H1 (cell line): ENCODE results near the gene CCS. TPM values are rescaled to one million over a fixed set of nuclear protein-coding genes. Genes with fewer than 3 reads are reported as not detected.

Source experiments
- CTCF ChIA-PET: fragments of 300-600 bp; sonication (Branson Sonifier 250); formaldehyde crosslinking; loops from one replicate; lab custom pipeline; 2021; ENCODE audit not compliant: partially characterized antibody; lab: Charles Lee
- POLR2A ChIA-PET: fragments of 300-600 bp; sonication (Branson Sonifier 250); formaldehyde crosslinking; loops from one replicate; lab custom pipeline; 2021; ENCODE audit warnings: inconsistent platforms; ENCODE audit not compliant: partially characterized antibody; lab: Charles Lee
- DNase-seq, 2 experiments: peaks; one replicate each; pipeline versions ENCODE4 v3.0.0 to v3.0.0-alpha.2; 2010 to 2022; ENCODE audit warnings: low spot score in 2 of 2, low read depth in 1 of 2, mixed read lengths in 1 of 2
- FAIRE-seq: peaks from 2 replicates; lab custom pipeline; 2011; peaks lifted over from hg19 to GRCh38; lab: Jason Lieb, UNC
- H2AFZ ChIP-seq: 2 replicates; pipeline ENCODE4 v1.8.1; 2012; ENCODE audit warnings: low read length, inconsistent platforms
- H2AK5ac ChIP-seq: 2 replicates; pipeline ENCODE4 v1.6.1; 2013; ENCODE audit warnings: low read depth, low read length
- H2BK120ac ChIP-seq: replicated peaks from 2 replicates; pipeline ENCODE3; 2013; ENCODE audit warnings: low read depth, low read length, inconsistent platforms
- H2BK12ac ChIP-seq: 2 replicates; pipeline ENCODE4 v1.6.1; 2013; ENCODE audit warnings: low read depth, low read length
- H2BK15ac ChIP-seq: 2 replicates; pipeline ENCODE4 v1.6.1; 2013; ENCODE audit warnings: low read length
- H2BK20ac ChIP-seq: 2 replicates; pipeline ENCODE4 v1.6.1; 2013; ENCODE audit warnings: low read length
- H2BK5ac ChIP-seq: 2 replicates; pipeline ENCODE4 v1.6.1; 2013; ENCODE audit warnings: low read depth, low read length
- H3K14ac ChIP-seq: 2 replicates; pipeline ENCODE4 v1.6.1; 2013; ENCODE audit warnings: inconsistent platforms; ENCODE audit not compliant: insufficient read length
- H3K18ac ChIP-seq: 2 replicates; pipeline ENCODE4 v1.6.1; 2013; ENCODE audit warnings: low read length; ENCODE audit errors: extremely low read depth
- H3K23ac ChIP-seq: 2 replicates; pipeline ENCODE4 v1.6.1; 2013; ENCODE audit warnings: inconsistent platforms; ENCODE audit not compliant: insufficient read length
- H3K23me2 ChIP-seq: 2 replicates; pipeline ENCODE4 v1.6.1; 2013; ENCODE audit warnings: low read depth, low read length
- H3K27ac ChIP-seq: 2 replicates; pipeline ENCODE4 v1.6.1; 2011; ENCODE audit warnings: low read depth, low read length, inconsistent platforms
- H3K27me3 ChIP-seq, 4 experiments: replicated peaks in 1 of 4; 1 replicate in 1 of 4; 2 replicates in 3 of 4; pipeline versions ENCODE4 v1.6.1 to v1.8.1; 2011 to 2013; ENCODE audit warnings: low read length in 3 of 4, mild to moderate bottlenecking in 3 of 4, inconsistent platforms in 2 of 4, mixed read lengths in 2 of 4, moderate library complexity in 1 of 4; ENCODE audit not compliant: control insufficient read depth in 3 of 4, insufficient read depth in 3 of 4; ENCODE audit errors: extremely low read depth in 1 of 4
- H3K36me3 ChIP-seq, 4 experiments: 2 replicates each; pipeline versions ENCODE4 v1.6.1 to v1.8.1; 2011 to 2013; ENCODE audit warnings: mild to moderate bottlenecking in 4 of 4, low read length in 3 of 4, moderate library complexity in 2 of 4, control low read depth in 1 of 4, inconsistent platforms in 1 of 4; ENCODE audit not compliant: insufficient read depth in 4 of 4, control insufficient read depth in 2 of 4
- H3K4ac ChIP-seq: replicated peaks from 2 replicates; pipeline ENCODE3; 2013; ENCODE audit warnings: low read length, low read depth, mixed read lengths, inconsistent platforms; ENCODE audit not compliant: insufficient read length
- H3K4me1 ChIP-seq, 4 experiments: replicated peaks in 1 of 4; 1 replicate in 1 of 4; 2 replicates in 3 of 4; pipeline versions ENCODE4 v1.6.1 to v1.8.1; 2011 to 2013; ENCODE audit warnings: low read length in 3 of 4, inconsistent platforms in 2 of 4, mixed read lengths in 1 of 4; ENCODE audit not compliant: insufficient read depth in 4 of 4, control insufficient read depth in 3 of 4
- H3K4me2 ChIP-seq, 2 experiments: 2 replicates each; pipeline versions ENCODE4 v1.6.1 to v1.8.1; 2011 to 2013; ENCODE audit warnings: low read depth in 2 of 2, low read length in 2 of 2, control low read depth in 1 of 2, inconsistent platforms in 1 of 2, mild to moderate bottlenecking in 1 of 2; ENCODE audit not compliant: insufficient read depth in 1 of 2
- H3K4me3 ChIP-seq, 4 experiments: fragments of 200-600, 300-600 bp in 1 of 4; sonication (generic), shearing (Covaris generic), sonication (Bioruptor Twin) in 1 of 4; 2 replicates each; pipeline versions ENCODE4 v1.5.1 to v1.8.1; 2011 to 2016; ENCODE audit warnings: low read length in 4 of 4, low read depth in 3 of 4, control low read depth in 2 of 4, inconsistent platforms in 2 of 4, mild to moderate bottlenecking in 2 of 4, mixed read lengths in 1 of 4, moderate library complexity in 1 of 4; ENCODE audit not compliant: insufficient read depth in 2 of 4; ENCODE audit errors: extremely low read depth in 1 of 4
- H3K56ac ChIP-seq: replicated peaks from 2 replicates; pipeline ENCODE3; 2013; ENCODE audit warnings: low read depth, mild to moderate bottlenecking, mixed read lengths, low read length, inconsistent platforms; ENCODE audit not compliant: insufficient read length
- H3K79me1 ChIP-seq: 2 replicates; pipeline ENCODE4 v1.6.1; 2013; ENCODE audit warnings: low read depth, low read length, control low read depth
- H3K79me2 ChIP-seq, 2 experiments: 2 replicates each; pipeline versions ENCODE4 v1.6.1 to v1.8.1; 2012 to 2013; ENCODE audit warnings: low read length in 2 of 2, mild to moderate bottlenecking in 2 of 2, inconsistent platforms in 1 of 2; ENCODE audit not compliant: insufficient read depth in 2 of 2, control insufficient read depth in 1 of 2
- H3K9ac ChIP-seq, 4 experiments: replicated peaks in 1 of 4; 1 replicate in 1 of 4; 2 replicates in 3 of 4; pipeline versions ENCODE4 v1.6.1 to v1.8.1; 2011 to 2013; ENCODE audit warnings: low read depth in 3 of 4, low read length in 3 of 4, control low read depth in 2 of 4, mild to moderate bottlenecking in 2 of 4, moderate library complexity in 2 of 4, inconsistent platforms in 1 of 4; ENCODE audit errors: extremely low read depth in 1 of 4
- H3K9me3 ChIP-seq, 2 experiments: 2 replicates each; pipeline versions ENCODE4 v1.6.1 to v1.8.1; 2012 to 2013; ENCODE audit warnings: mild to moderate bottlenecking in 2 of 2, moderate library complexity in 2 of 2, control low read depth in 1 of 2, inconsistent platforms in 1 of 2, low read depth in 1 of 2, low read length in 1 of 2, mixed read lengths in 1 of 2; ENCODE audit not compliant: insufficient read depth in 2 of 2
- H4K20me1 ChIP-seq, 2 experiments: replicated peaks in 1 of 2; 2 replicates each; pipeline versions ENCODE3 to v1.8.1; 2011 to 2013; ENCODE audit warnings: inconsistent platforms in 2 of 2, low read length in 2 of 2, mild to moderate bottlenecking in 1 of 2; ENCODE audit not compliant: insufficient read depth in 2 of 2, control insufficient read depth in 1 of 2
- H4K5ac ChIP-seq: 2 replicates; pipeline ENCODE4 v1.6.1; 2013; ENCODE audit warnings: low read length, low read depth, mixed read lengths, inconsistent platforms; ENCODE audit not compliant: insufficient read length
- H4K8ac ChIP-seq: 2 replicates; pipeline ENCODE4 v1.8.0; 2013; ENCODE audit warnings: mild to moderate bottlenecking, moderate library complexity, low read length, inconsistent platforms; ENCODE audit not compliant: insufficient read depth; ENCODE audit errors: extremely low read depth
- H4K91ac ChIP-seq: replicated peaks from 2 replicates; pipeline ENCODE3; 2013; ENCODE audit warnings: low read length, mixed read lengths, inconsistent platforms; ENCODE audit not compliant: insufficient read length
- SIX5 ChIP-seq: IDR thresholded peaks from 2 replicates; pipeline ENCODE4 v1.6.1; 2011; ENCODE audit warnings: mild to moderate bottlenecking, low read depth, low read length
- WGBS, 2 experiments: shearing (Covaris generic) in 1 of 2; methylation state at CpG; one replicate each; pipeline versions ENCODE4 v1.1.6 to v1.1.7; 2013 to 2015; ENCODE audit warnings: low lambda C conversion rate in 2 of 2, mixed read lengths in 2 of 2, inconsistent platforms in 1 of 2, low coverage in 1 of 2, missing lambda C conversion rate in 1 of 2; ENCODE audit not compliant: insufficient replicate concordance in 2 of 2, insufficient coverage in 1 of 2, insufficient read length in 1 of 2; ENCODE audit errors: extremely low coverage in 1 of 2, missing lambda C conversion rate in 1 of 2; 5-methylcytosine and 5-hydroxymethylcytosine counted together
- polyA plus RNA-seq, 7 experiments: library from polyadenylated mRNA; depleted of rRNA in 3 of 7; stranded (reverse) in 5 of 7; unstranded in 2 of 7; fragments of >200 nt in 5 of 7; fragments of 200-250 nt in 2 of 7; gene quantifications; 1 replicate in 5 of 7; 2 replicates in 1 of 7; 4 replicates in 1 of 7; pipeline versions ENCODE4 v1.2.1 to v1.2.3, GENCODE V29; 2011 to 2013; ENCODE audit warnings: missing spikeins in 2 of 7, mixed read lengths in 2 of 7
- total RNA-seq: library from RNA; stranded (reverse); fragmentation: NEBNext Ultra II Directional; extraction: Animal tissue kit (Norgen Biotek cat#: 25700); gene quantifications from 2 replicates; pipeline ENCODE4 v1.2.1, GENCODE V29; 2021

The CCS gene
- total and polyA plus RNA-seq, 2 of the 8 experiments (the other 6 are each of a cell fraction or from before 2014, with no cell fraction given), result 37.1 to 37.7 TPM

GRCh38 chr11:66649903-66650302, 56.9 kb downstream of the CCS start:
- no peak overlapping the region for H3K4me2 ChIP-seq
- CTCF ChIA-PET, result interaction anchor here (1.0 to 1.5 kb wide), 4 partner anchors 12 to 70 kb away, joined by 3 read pairs; no protein-coding TSS in a partner anchor
- no peak overlapping the region for H3K18ac ChIP-seq
- no peaks in the 10 kb centered on the region for H3K23me2 ChIP-seq
- no peak overlapping the region for H2BK12ac ChIP-seq
- no peak overlapping the region for H2BK15ac ChIP-seq
- H3K56ac ChIP-seq, result no peak overlapping the region
- FAIRE-seq (no peak), DNase-seq (no peak)
- no peaks in the 10 kb centered on the region for H3K27me3 ChIP-seq
- no peak overlapping the region for H3K23ac ChIP-seq
- no peak overlapping the region for H4K8ac ChIP-seq
- H2AFZ ChIP-seq, result no peak overlapping the region
- H3K4ac ChIP-seq, result no peak overlapping the region
- no peak overlapping the region for H3K14ac ChIP-seq
- H3K9ac ChIP-seq, result no peak overlapping the region
- H2BK5ac ChIP-seq, result no peak overlapping the region
- no peak overlapping the region for H2BK20ac ChIP-seq
- peaks cover 18 to 84% of the 10 kb centered on the region in 2 experiments for H3K79me2 ChIP-seq
- H4K5ac ChIP-seq, result no peak overlapping the region
- H3K36me3 ChIP-seq, result peaks cover 20 to 67% (median 41%) of the 10 kb centered on the region in 4 experiments
- H3K4me1 ChIP-seq, result peaks cover 0 to 2% (median 0%) of the 10 kb centered on the region in 4 experiments; a peak in 1 of 7 replicates
- H2AK5ac ChIP-seq, result no peak overlapping the region
- no peak overlapping the region for H3K27ac ChIP-seq
- H4K91ac ChIP-seq, result no peak overlapping the region
- no peak overlapping the region for H3K4me3 ChIP-seq
- POLR2A ChIA-PET, result interaction anchor here (1.6 to 66.2 kb wide), 4 partner anchors 7 to 125 kb away, joined by 3 to 2165 read pairs (median 1093); partner anchors contain the start of genes CCDC87, CCS, RBM14 and RBM4
- H3K79me1 ChIP-seq, result peaks cover 11% of the 10 kb centered on the region
- no peaks in the 10 kb centered on the region for H3K9me3 ChIP-seq
- WGBS, 2 experiments, result 85% methylated on average over 5 of the region's 5 CpGs; no CpG with 5 or more reads in 1 of the 2 experiments
- peaks cover 18 to 31% of the 10 kb centered on the region in 2 experiments for H4K20me1 ChIP-seq
- H2BK120ac ChIP-seq, result no peak overlapping the region
- no peak for TF ChIP-seq SIX5
